PFSK-1 (cell line): ENCODE measurements around the gene UBE2I. TPM values are rescaled to one million over a fixed set of nuclear protein-coding genes. Genes with fewer than 3 reads are reported as not detected.

ENCODE experiments used
- FOXP2 ChIP-seq: optimal IDR thresholded peaks from 2 replicates; pipeline ENCODE3; 2011; ENCODE audit warnings: borderline replicate concordance, control low read depth, inconsistent platforms; ENCODE audit not compliant: insufficient read depth; ENCODE audit errors: extremely low read length, extremely low read depth
- POLR2AphosphoS5 ChIP-seq: IDR thresholded peaks from 2 replicates; pipeline ENCODE4 v1.6.1; 2012; ENCODE audit warnings: low read depth, mild to moderate bottlenecking, control low read depth, low read length, moderate library complexity
- SIN3A ChIP-seq: IDR thresholded peaks from 2 replicates; pipeline ENCODE4 v1.6.1; 2012; ENCODE audit warnings: mild to moderate bottlenecking, low read length, moderate library complexity, borderline replicate concordance; ENCODE audit not compliant: insufficient read depth
- TAF1 ChIP-seq: IDR thresholded peaks from 2 replicates; pipeline ENCODE4 v1.6.1; 2012; ENCODE audit warnings: low read length, control low read depth, borderline replicate concordance; ENCODE audit not compliant: insufficient read depth
- polyA plus RNA-seq: library from polyadenylated mRNA; unstranded; fragments of >200 nt; gene quantifications from one replicate; pipeline ENCODE4 v1.2.1, GENCODE V29; 2012; ENCODE audit warnings: low read depth, missing spikeins; ENCODE audit not compliant: insufficient read length
- TF ChIP-seq, protein P1 (sequence below), 2 experiments: IDR thresholded peaks; 2 replicates each; pipeline versions ENCODE4 v1.6.1 to v1.8.0; 2011 to 2012; ENCODE audit warnings: low read depth in 2 of 2, low read length in 2 of 2, control low read depth in 1 of 2, inconsistent platforms in 1 of 2, mild to moderate bottlenecking in 1 of 2, moderate library complexity in 1 of 2; ENCODE audit not compliant: insufficient read depth in 1 of 2

Gene UBE2I
- 203 TPM for polyA plus RNA-seq

DNA sequence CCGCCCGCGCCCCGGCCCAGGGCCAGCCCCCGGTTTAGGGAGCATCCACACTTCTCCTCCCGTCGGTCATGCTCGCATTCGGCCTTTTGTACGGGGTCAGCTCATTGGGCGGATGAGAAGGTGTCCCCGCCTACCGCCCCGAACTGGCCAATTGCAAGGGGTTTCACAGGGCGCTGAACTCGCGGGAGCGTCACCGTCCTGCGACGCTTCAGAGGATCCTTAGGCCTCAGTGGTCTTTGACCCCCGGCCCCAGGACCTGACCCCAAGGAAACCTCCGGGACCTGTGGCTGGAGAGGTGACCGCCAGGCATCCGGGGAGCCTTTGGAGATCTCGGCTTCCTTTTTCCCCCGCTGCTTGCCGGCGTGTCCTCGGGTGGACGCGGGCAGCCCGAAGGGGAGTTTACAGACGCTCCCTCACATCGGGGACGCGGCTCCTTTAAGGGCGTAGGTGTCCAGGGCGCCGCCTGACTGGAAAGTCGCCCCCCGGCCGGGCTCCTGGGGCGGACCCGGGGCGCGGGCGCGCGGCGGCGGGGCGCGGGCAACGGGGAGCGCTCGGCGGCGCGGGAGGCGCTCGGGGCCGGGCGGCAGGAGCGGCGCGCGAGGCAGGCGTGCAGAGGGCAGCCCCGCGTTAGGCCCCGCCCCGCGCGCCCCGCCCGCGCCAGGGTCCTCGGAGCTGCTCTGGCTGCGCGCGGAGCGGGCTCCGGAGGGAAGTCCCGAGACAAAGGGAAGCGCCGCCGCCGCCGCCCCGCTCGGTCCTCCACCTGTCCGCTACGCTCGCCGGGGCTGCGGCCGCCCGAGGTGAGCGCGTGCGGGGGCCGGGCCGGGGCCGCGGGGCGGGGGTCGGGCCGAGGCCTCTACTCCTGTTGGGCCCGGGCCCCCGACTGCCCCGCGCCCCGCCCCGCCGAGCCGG is at the start of gene UBE2I:
Gene UBE2I, plus strand, starts transcription at position 660 of the 909 bp plus-strand sequence. CDS start 4,395 bp downstream, outside the sequence.
- TF ChIP-seq TAF1 (no peak), POLR2AphosphoS5 (peak; percentile 71)

DNA sequence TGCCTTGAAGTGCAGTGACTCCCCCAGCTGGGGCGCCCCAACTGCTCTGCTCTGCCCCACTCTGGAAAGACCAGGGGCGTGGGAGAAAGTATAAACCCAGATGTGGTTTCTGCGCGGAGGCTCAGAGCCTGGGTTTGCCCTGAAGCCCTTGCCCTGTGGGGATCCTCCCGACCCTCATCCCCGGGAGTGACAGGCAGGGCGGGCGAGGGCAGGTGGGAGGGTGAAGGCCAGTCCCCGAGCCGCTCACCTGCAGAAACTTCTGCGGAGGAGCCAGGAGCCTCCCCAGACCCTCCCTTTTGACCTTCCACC is 49.7 kb upstream of the UBE2I start:
- TF ChIP-seq POLR2AphosphoS5, result no peak
- TF ChIP-seq, protein P1, sequence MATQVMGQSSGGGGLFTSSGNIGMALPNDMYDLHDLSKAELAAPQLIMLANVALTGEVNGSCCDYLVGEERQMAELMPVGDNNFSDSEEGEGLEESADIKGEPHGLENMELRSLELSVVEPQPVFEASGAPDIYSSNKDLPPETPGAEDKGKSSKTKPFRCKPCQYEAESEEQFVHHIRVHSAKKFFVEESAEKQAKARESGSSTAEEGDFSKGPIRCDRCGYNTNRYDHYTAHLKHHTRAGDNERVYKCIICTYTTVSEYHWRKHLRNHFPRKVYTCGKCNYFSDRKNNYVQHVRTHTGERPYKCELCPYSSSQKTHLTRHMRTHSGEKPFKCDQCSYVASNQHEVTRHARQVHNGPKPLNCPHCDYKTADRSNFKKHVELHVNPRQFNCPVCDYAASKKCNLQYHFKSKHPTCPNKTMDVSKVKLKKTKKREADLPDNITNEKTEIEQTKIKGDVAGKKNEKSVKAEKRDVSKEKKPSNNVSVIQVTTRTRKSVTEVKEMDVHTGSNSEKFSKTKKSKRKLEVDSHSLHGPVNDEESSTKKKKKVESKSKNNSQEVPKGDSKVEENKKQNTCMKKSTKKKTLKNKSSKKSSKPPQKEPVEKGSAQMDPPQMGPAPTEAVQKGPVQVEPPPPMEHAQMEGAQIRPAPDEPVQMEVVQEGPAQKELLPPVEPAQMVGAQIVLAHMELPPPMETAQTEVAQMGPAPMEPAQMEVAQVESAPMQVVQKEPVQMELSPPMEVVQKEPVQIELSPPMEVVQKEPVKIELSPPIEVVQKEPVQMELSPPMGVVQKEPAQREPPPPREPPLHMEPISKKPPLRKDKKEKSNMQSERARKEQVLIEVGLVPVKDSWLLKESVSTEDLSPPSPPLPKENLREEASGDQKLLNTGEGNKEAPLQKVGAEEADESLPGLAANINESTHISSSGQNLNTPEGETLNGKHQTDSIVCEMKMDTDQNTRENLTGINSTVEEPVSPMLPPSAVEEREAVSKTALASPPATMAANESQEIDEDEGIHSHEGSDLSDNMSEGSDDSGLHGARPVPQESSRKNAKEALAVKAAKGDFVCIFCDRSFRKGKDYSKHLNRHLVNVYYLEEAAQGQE (IDR thresholded peaks at IDR 0.05; ENCODE audit: insufficient read depth in 1 of 2, low read depth in 2 of 2, low read length in 2 of 2), result no peak
- no peak for TF ChIP-seq SIN3A
- TF ChIP-seq TAF1, result no peak
- no peak for TF ChIP-seq FOXP2

DNA sequence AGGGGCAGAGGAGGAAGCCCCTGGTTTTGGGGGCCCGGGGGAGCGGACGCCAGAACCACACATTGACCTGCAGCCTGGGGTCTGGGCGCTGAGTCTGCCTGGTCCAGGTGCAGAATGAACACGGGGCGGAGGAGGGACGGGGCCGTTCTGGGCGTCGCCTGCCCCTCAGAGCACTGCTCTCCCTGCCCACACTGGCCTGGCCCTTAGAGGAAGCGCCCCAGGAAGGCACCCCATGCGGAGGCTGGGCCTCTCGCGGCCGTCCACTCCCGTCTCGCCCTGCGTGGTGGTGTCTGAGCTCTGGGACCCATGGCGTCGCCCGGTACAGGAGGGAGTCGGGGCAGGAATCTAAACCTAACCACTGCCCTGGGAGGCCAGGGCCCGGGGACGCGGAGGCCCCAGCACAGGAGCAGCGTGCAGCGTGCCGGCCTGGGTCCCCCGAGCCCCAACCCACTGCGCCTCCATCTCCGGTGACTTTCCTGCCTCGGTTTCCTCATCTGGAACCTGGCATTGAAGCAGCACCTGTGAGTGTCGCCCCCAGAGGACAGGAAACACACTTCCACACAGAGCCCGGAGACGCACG is 49.2 kb upstream of the UBE2I start:
- TF ChIP-seq SIN3A, result no peak
- TF ChIP-seq FOXP2, result no peak
- TF ChIP-seq TAF1, result no peak
- no peak for TF ChIP-seq POLR2AphosphoS5
- TF ChIP-seq, protein P1 (IDR thresholded peaks at IDR 0.05; ENCODE audit: insufficient read depth in 1 of 2, low read depth in 2 of 2, low read length in 2 of 2), result no peak

DNA sequence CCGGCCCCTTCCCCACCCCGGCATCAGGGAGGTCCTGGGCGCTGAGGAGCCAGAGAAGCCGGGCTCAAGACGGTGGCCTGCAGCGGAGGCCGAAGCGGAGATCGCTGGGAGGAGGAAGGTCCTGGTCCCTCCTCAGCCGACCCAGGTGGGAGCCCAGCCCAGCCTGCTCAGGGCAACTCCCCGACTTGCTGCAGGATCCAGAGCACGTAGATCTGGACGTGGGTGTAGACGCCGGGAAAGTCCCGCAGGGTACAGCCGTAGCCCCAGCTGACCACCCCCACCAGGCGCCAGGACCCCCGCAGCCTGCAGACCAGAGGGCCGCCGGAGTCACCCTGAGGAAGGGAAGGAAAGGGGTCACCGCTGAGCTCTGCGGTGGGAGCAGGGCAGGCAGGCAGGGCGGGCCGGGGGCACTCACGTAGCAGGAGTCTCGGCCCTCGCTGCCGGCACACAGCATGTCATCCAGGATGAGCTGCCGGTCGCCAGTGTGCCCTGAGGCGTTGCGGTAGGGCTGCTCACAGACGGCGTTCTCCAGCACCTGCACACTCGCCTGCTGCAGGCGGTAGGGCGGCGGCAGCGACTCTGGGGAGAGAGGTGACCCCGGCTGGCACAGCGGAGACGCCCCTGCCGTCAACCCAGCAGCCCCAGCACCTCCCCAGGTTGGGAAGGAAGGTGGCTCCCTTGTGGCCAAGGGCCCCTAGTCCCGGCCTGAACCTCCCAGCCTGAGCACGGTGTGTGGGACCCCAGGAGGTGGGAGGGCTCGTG is 48.1 kb upstream of the UBE2I start:
- TF ChIP-seq, protein P1 (IDR thresholded peaks at IDR 0.05; ENCODE audit: insufficient read depth in 1 of 2, low read depth in 2 of 2, low read length in 2 of 2), result no peak
- no peak for TF ChIP-seq POLR2AphosphoS5
- TF ChIP-seq TAF1, result no peak
- TF ChIP-seq FOXP2, result no peak
- TF ChIP-seq SIN3A, result no peak

DNA sequence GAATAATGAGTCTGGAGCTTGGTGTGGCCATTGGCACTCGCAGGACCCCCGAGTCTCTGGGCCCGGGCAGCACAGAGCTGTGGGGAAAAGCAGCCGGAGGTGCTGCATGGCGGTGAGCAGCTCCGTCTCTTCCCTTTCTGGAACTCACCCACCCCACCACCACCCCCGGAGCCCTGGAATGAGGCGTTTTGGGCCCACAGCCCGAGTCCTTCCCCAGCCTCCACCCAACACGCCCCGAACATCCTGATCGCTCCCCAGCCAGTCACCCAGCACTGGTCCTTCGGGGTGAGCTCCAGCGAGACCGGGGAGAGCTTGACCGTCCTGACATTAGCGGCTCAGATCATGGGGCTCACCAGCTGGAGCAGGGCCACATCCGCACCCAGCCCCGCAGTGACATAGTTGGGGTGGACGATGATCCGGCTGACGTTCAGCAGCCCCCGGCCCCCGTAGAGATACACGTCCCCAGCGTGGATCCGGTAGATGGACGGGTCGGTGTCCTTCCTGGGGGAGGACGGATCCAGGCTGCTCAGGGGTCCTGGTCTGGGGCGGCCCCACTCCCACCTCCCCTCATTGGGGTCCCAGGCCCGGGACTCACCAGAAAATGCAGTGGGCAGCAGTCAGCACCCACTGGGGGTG is 47.1 kb upstream of the UBE2I start:
- no peak for TF ChIP-seq SIN3A
